Esophagus (tissue), 2 donors: ENCODE data around the gene GADD45A. TPM values are rescaled to one million over a fixed set of nuclear protein-coding genes. Genes with fewer than 3 reads are reported as not detected.
"Not testable (repeated sequence)": the region's sequence is repeated elsewhere in the genome, so short reads cannot be mapped to it uniquely, and the experiment has no call there.

Source experiments
- H3K27ac ChIP-seq, 2 donors: one replicate each; pipeline ENCODE4 v1.5.1; 2013; ENCODE audit warnings: low read depth in 2 of 2, mild to moderate bottlenecking in 2 of 2, inconsistent platforms in 1 of 2, low read length in 1 of 2, moderate library complexity in 1 of 2
- H3K27me3 ChIP-seq, 2 donors: one replicate each; pipeline ENCODE4 v1.6.1; 2013; ENCODE audit warnings: low read length in 2 of 2, control low read depth in 1 of 2, mild to moderate bottlenecking in 1 of 2; ENCODE audit not compliant: insufficient read depth in 2 of 2, control insufficient read depth in 1 of 2
- H3K36me3 ChIP-seq, 2 donors: one replicate each; pipeline ENCODE4 v1.6.1; 2013; ENCODE audit warnings: low read length in 1 of 2; ENCODE audit not compliant: control insufficient read depth in 2 of 2, insufficient read depth in 2 of 2
- H3K4me1 ChIP-seq, 2 donors: one replicate each; pipeline ENCODE4 v1.6.1; 2013; ENCODE audit warnings: low read length in 1 of 2; ENCODE audit not compliant: control insufficient read depth in 2 of 2, insufficient read depth in 2 of 2
- H3K4me3 ChIP-seq, 2 donors: one replicate each; pipeline ENCODE4 v1.5.1; 2013; ENCODE audit warnings: low read length in 2 of 2, mild to moderate bottlenecking in 2 of 2, low read depth in 1 of 2, moderate library complexity in 1 of 2
- H3K9me3 ChIP-seq, 2 donors: one replicate each; pipeline ENCODE4 v1.6.1; 2013; ENCODE audit warnings: mild to moderate bottlenecking in 2 of 2, low read depth in 1 of 2, low read length in 1 of 2, moderate library complexity in 1 of 2; ENCODE audit not compliant: control insufficient read depth in 2 of 2, insufficient read depth in 1 of 2
- WGBS, 2 donors: extraction: QIAGEN DNeasy Blood & Tissue Kit; methylation state at CpG; one replicate each; pipeline ENCODE4 v1.1.7; 2013; 5-methylcytosine and 5-hydroxymethylcytosine counted together
- polyA plus RNA-seq, 2 donors: library from polyadenylated mRNA; stranded (reverse); fragments of 200-250 nt; gene quantifications; one replicate each; pipeline ENCODE4 v1.2.3, GENCODE V29; 2013
- donor health status: healthy with polysubstance abuse.
- donor health status: Bipolar disorder and iron deficiency.

The GADD45A gene
- polyA plus RNA-seq, 2 donors: 32.7 to 56.7 TPM

GRCh38 chr1:67665307-67665706, 19.7 kb upstream of the GADD45A start:
- not testable (repeated sequence) for H3K27ac ChIP-seq, H3K36me3 ChIP-seq, H3K27me3 ChIP-seq, H3K9me3 ChIP-seq, H3K4me3 ChIP-seq, H3K4me1 ChIP-seq

GRCh38 chr1:67666636-67667035, 18.4 kb upstream of the GADD45A start:
- 92 to 93% methylated on average over 5 of the region's 5 CpGs for WGBS, 2 donors
- H3K9me3 ChIP-seq: no peaks in the 10 kb centered on the region
- H3K27me3 ChIP-seq: no peaks in the 10 kb centered on the region
- no peaks in the 10 kb centered on the region for H3K36me3 ChIP-seq
- H3K4me3 ChIP-seq: no peak overlapping the region
- no peak overlapping the region for H3K27ac ChIP-seq
- no peaks in the 10 kb centered on the region for H3K4me1 ChIP-seq

- 36 to 64% methylated on average over 1 of the region's 1 CpG for WGBS, 2 donors
- Histone ChIP-seq H3K9me3 (no peaks in the 10 kb centered on the region), H3K4me3 (no peak overlapping the region), H3K4me1 (no peaks in the 10 kb centered on the region), H3K27me3 (no peaks in the 10 kb centered on the region), H3K36me3 (no peaks in the 10 kb centered on the region), H3K27ac (no peak overlapping the region)
Measured at GRCh38 chr1:67668660-67669059, 16.3 kb upstream of the GADD45A start.

GRCh38 chr1:67672260-67672803, 12.7 kb upstream of the GADD45A start:
- 92 to 94% methylated on average over 1 of the region's 1 CpG for WGBS, 2 donors
- H3K27ac ChIP-seq: no peak overlapping the region
- H3K9me3 ChIP-seq: no peaks in the 10 kb centered on the region
- H3K36me3 ChIP-seq: no peaks in the 10 kb centered on the region
- no peaks in the 10 kb centered on the region for H3K4me1 ChIP-seq
- H3K27me3 ChIP-seq: no peaks in the 10 kb centered on the region
- no peak overlapping the region for H3K4me3 ChIP-seq

GRCh38 chr1:67673468-67674201, 11.4 kb upstream of the GADD45A start:
- 85 to 88% methylated on average over 1 of the region's 1 CpG for WGBS, 2 donors
- Histone ChIP-seq H3K36me3 (no peaks in the 10 kb centered on the region), H3K9me3 (no peaks in the 10 kb centered on the region), H3K27ac (no peak overlapping the region), H3K27me3 (no peaks in the 10 kb centered on the region), H3K4me1 (no peaks in the 10 kb centered on the region), H3K4me3 (no peak overlapping the region)

GRCh38 chr1:67674260-67675011, 10.6 kb upstream of the GADD45A start:
- no peaks in the 10 kb centered on the region for H3K36me3 ChIP-seq
- WGBS, 2 donors: 21 to 22% methylated on average over 4 of the region's 4 CpGs
- H3K9me3 ChIP-seq: no peaks in the 10 kb centered on the region
- H3K27ac ChIP-seq: no peak overlapping the region
- H3K4me3 ChIP-seq: no peak overlapping the region
- no peaks in the 10 kb centered on the region for H3K4me1 ChIP-seq
- H3K27me3 ChIP-seq: no peaks in the 10 kb centered on the region

GRCh38 chr1:67675800-67676199, 9.2 kb upstream of the GADD45A start:
- 84% methylated on average over 2 of the region's 2 CpGs for WGBS, 2 donors
- Histone ChIP-seq H3K36me3 (no peaks in the 10 kb centered on the region), H3K27ac (no peak overlapping the region), H3K27me3 (no peaks in the 10 kb centered on the region), H3K9me3 (no peaks in the 10 kb centered on the region), H3K4me3 (no peak overlapping the region), H3K4me1 (no peaks in the 10 kb centered on the region)

- no peaks in the 10 kb centered on the region for H3K36me3 ChIP-seq
- H3K27me3 ChIP-seq: no peaks in the 10 kb centered on the region
- no peaks in the 10 kb centered on the region for H3K9me3 ChIP-seq
- WGBS, 2 donors: 91 to 94% methylated on average over 2 of the region's 2 CpGs
- H3K4me1 ChIP-seq: no peaks in the 10 kb centered on the region
- H3K4me3 ChIP-seq: no peak overlapping the region
- H3K27ac ChIP-seq: no peak overlapping the region
Measured at GRCh38 chr1:67676287-67676686, 8.7 kb upstream of the GADD45A start.

- H3K9me3 ChIP-seq: no peaks in the 10 kb centered on the region
Measured at GRCh38 chr1:67676946-67677345, 8.1 kb upstream of the GADD45A start.

More at GRCh38 chr1:67676946-67677345, 8.1 kb upstream of the GADD45A start:
- no peaks in the 10 kb centered on the region for H3K27me3 ChIP-seq
- WGBS, 2 donors: 68% methylated on average over 2 of the region's 2 CpGs
- H3K36me3 ChIP-seq: no peaks in the 10 kb centered on the region
- no peaks in the 10 kb centered on the region for H3K4me1 ChIP-seq
- no peak overlapping the region for H3K27ac ChIP-seq
- no peak overlapping the region for H3K4me3 ChIP-seq
